ENCODE measurements around the gene RALGPS1. TPM values are rescaled to one million over a fixed set of nuclear protein-coding genes. Genes with fewer than 3 reads are reported as not detected.

Gene RALGPS1
- total and polyA plus RNA-seq, 2 of the 8 experiments (the other 6 are each of a cell fraction or from before 2014, with no cell fraction given): 20.0 to 23.5 TPM

- 85% methylated on average over 5 of the region's 5 CpGs; no CpG with 5 or more reads in 1 of the 2 experiments for WGBS, 2 experiments (ENCODE audit: extremely low coverage in 1 of 2, insufficient coverage in 1 of 2, insufficient read length in 1 of 2, insufficient replicate concordance in 2 of 2, low coverage in 1 of 2, low lambda C conversion rate in 2 of 2, missing lambda C conversion rate in 1 of 2)
- Histone ChIP-seq H3K4ac (replicated peaks; ENCODE audit: insufficient read length, low read depth, low read length) (no peak overlapping the region), H2BK20ac (ENCODE audit: low read length) (no peak overlapping the region), H3K36me3 (ENCODE audit: control insufficient read depth in 2 of 4, insufficient read depth in 4 of 4, low read length in 3 of 4) (no peaks in the 10 kb centered on the region), H3K23ac (ENCODE audit: insufficient read length) (no peak overlapping the region), H3K4me1 (replicated peaks in 1 of 4; ENCODE audit: control insufficient read depth in 3 of 4, insufficient read depth in 4 of 4, low read length in 3 of 4) (peaks cover 0 to 6% (median under 1%) of the 10 kb centered on the region in 4 experiments; a peak in 3 of 7 replicates), H4K5ac (ENCODE audit: insufficient read length, low read depth, low read length) (no peak overlapping the region), H3K27me3 (replicated peaks in 1 of 4; ENCODE audit: control insufficient read depth in 3 of 4, extremely low read depth in 1 of 4, insufficient read depth in 3 of 4, low read length in 3 of 4) (no peaks in the 10 kb centered on the region), H3K79me2 (ENCODE audit: control insufficient read depth in 1 of 2, insufficient read depth in 2 of 2, low read length in 2 of 2) (no peaks in the 10 kb centered on the region), H2AK5ac (ENCODE audit: low read depth, low read length) (no peak overlapping the region), H2BK12ac (ENCODE audit: low read depth, low read length) (no peak overlapping the region), H3K56ac (replicated peaks; ENCODE audit: insufficient read length, low read depth, low read length) (no peak overlapping the region), H2BK120ac (replicated peaks; ENCODE audit: low read depth, low read length) (no peak overlapping the region), H3K9ac (replicated peaks in 1 of 4; ENCODE audit: extremely low read depth in 1 of 4, low read depth in 3 of 4, low read length in 3 of 4) (no peak overlapping the region), H4K20me1 (replicated peaks in 1 of 2; ENCODE audit: control insufficient read depth in 1 of 2, insufficient read depth in 2 of 2, low read length in 2 of 2) (no peaks in the 10 kb centered on the region), H3K27ac (ENCODE audit: low read depth, low read length) (no peak overlapping the region), H4K8ac (ENCODE audit: extremely low read depth, insufficient read depth, low read length) (peak overlapping the region; percentile 69; the same call in 1 of the 2 replicates), H2BK5ac (ENCODE audit: low read depth, low read length) (no peak overlapping the region), H2BK15ac (ENCODE audit: low read length) (no peak overlapping the region), H2AFZ (ENCODE audit: low read length) (no peak overlapping the region), H3K4me3 (ENCODE audit: extremely low read depth in 1 of 4, insufficient read depth in 2 of 4, low read depth in 3 of 4, low read length in 4 of 4) (no peak overlapping the region), H3K23me2 (ENCODE audit: low read depth, low read length) (no peaks in the 10 kb centered on the region), H3K14ac (ENCODE audit: insufficient read length) (no peak overlapping the region), H3K9me3 (ENCODE audit: insufficient read depth in 2 of 2, low read depth in 1 of 2, low read length in 1 of 2) (no peaks in the 10 kb centered on the region), H3K79me1 (ENCODE audit: low read depth, low read length) (no peaks in the 10 kb centered on the region; the same call in 1 of the 2 replicates), H4K91ac (replicated peaks; ENCODE audit: insufficient read length, low read length) (no peak overlapping the region), H3K18ac (ENCODE audit: extremely low read depth, low read length) (no peak overlapping the region), H3K4me2 (ENCODE audit: insufficient read depth in 1 of 2, low read depth in 2 of 2, low read length in 2 of 2) (no peak overlapping the region)
- POLR2A ChIA-PET (ENCODE audit: partially characterized antibody): no interaction called here
- no peak for TF ChIP-seq SP4 (IDR thresholded peaks at IDR 0.05; ENCODE audit: low read length)
- TF ChIP-seq SIX5 (IDR thresholded peaks at IDR 0.05; ENCODE audit: low read depth, low read length): no peak
- TF ChIP-seq MAFK (IDR thresholded peaks at IDR 0.05; ENCODE audit: low read depth, low read length): no peak
- no peak for TF ChIP-seq TCF12 (IDR thresholded peaks at IDR 0.05; ENCODE audit: low read depth, low read length)
- TF ChIP-seq CTCF (IDR thresholded peaks at IDR 0.05; ENCODE audit: control extremely low read depth in 1 of 3, insufficient read depth in 1 of 3, low read depth in 1 of 3, low read length in 3 of 3): no peak
- no peak for TF ChIP-seq SUZ12 (IDR thresholded peaks at IDR 0.05; ENCODE audit: low read length)
- no peak for TF ChIP-seq FOSL1 (IDR thresholded peaks at IDR 0.05; ENCODE audit: insufficient read depth, low read depth, low read length)
- no peak for TF ChIP-seq GABPA (IDR thresholded peaks at IDR 0.05; ENCODE audit: borderline replicate concordance, insufficient read depth, low read length)
- no peak for TF ChIP-seq CBX5 (IDR thresholded peaks at IDR 0.05; ENCODE audit: low read depth, low read length)
- TF ChIP-seq NRF1 (IDR thresholded peaks at IDR 0.05; ENCODE audit: low read depth, low read length): no peak
- TF ChIP-seq SRF (IDR thresholded peaks at IDR 0.05; ENCODE audit: low read depth, low read length): no peak
- TF ChIP-seq TBP (IDR thresholded peaks at IDR 0.05; ENCODE audit: low read depth, low read length): no peak
- CTCF ChIA-PET (ENCODE audit: partially characterized antibody): interaction anchor here (0.9 to 4.7 kb wide), 5 partner anchors 13 to 245 kb away, joined by 3 to 22 read pairs (median 7); no protein-coding TSS in a partner anchor
- no peak for FAIRE-seq
- no peak for DNase-seq (ENCODE audit: low read depth in 1 of 2, low spot score in 2 of 2)
These were observed 270.6 kb downstream of the RALGPS1 start for GRCh38 chr9:127185181-127185580.

Data from H1 (cell line).